ENCODE data around the gene MOV10.

- TF ChIP-seq, protein P1, sequence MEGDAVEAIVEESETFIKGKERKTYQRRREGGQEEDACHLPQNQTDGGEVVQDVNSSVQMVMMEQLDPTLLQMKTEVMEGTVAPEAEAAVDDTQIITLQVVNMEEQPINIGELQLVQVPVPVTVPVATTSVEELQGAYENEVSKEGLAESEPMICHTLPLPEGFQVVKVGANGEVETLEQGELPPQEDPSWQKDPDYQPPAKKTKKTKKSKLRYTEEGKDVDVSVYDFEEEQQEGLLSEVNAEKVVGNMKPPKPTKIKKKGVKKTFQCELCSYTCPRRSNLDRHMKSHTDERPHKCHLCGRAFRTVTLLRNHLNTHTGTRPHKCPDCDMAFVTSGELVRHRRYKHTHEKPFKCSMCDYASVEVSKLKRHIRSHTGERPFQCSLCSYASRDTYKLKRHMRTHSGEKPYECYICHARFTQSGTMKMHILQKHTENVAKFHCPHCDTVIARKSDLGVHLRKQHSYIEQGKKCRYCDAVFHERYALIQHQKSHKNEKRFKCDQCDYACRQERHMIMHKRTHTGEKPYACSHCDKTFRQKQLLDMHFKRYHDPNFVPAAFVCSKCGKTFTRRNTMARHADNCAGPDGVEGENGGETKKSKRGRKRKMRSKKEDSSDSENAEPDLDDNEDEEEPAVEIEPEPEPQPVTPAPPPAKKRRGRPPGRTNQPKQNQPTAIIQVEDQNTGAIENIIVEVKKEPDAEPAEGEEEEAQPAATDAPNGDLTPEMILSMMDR (IDR thresholded peaks at IDR 0.05): no peak
- TF ChIP-seq EZH2 (IDR thresholded peaks at IDR 0.05): no peak
These were observed 1.6 kb upstream of the MOV10 start for GRCh38 chr1:112672842-112673241.
